Progenitor cell of endocrine pancreas (in vitro differentiated cells): ENCODE measurements around the gene BCAS3. TPM values are rescaled to one million over a fixed set of nuclear protein-coding genes. Genes with fewer than 3 reads are reported as not detected.

ENCODE experiments used
- DNase-seq: peaks from one replicate; pipeline ENCODE4 v3.0.0; 2021; ENCODE audit warnings: low spot score; ENCODE audit not compliant: unreplicated experiment
- H3K27ac Mint-ChIP-seq: 2 replicates; pipeline ENCODE4 v1.8.0; 2021; ENCODE audit warnings: mild to moderate bottlenecking, moderate library complexity, mixed read lengths
- H3K27me3 Mint-ChIP-seq: 2 replicates; pipeline ENCODE4 v1.8.0; 2021; ENCODE audit warnings: mixed read lengths
- H3K36me3 Mint-ChIP-seq: 2 replicates; pipeline ENCODE4 v1.8.0; 2022; ENCODE audit warnings: mixed read lengths; ENCODE audit not compliant: insufficient read depth
- H3K4me1 Mint-ChIP-seq: 2 replicates; pipeline ENCODE4 v1.8.0; 2021; ENCODE audit warnings: low read depth, mixed read lengths
- H3K4me3 Mint-ChIP-seq: 2 replicates; pipeline ENCODE4 v1.8.0; 2021; ENCODE audit warnings: low read depth, mild to moderate bottlenecking, moderate library complexity, mixed read lengths
- H3K9me3 Mint-ChIP-seq: 2 replicates; pipeline ENCODE4 v1.8.0; 2021; ENCODE audit warnings: low read depth, mixed read lengths
- CTCF ChIP-seq: fragments of 200-600 bp; sonication (generic); IDR thresholded peaks from one replicate; pipeline ENCODE4 v1.5.0; 2021; ENCODE audit warnings: antibody characterized with exemption, mild to moderate bottlenecking; ENCODE audit not compliant: unreplicated experiment
- total RNA-seq: library from RNA; stranded (reverse); gene quantifications from 2 replicates; pipeline ENCODE4 v1.2.1, GENCODE V29; 2021

The BCAS3 gene
- total RNA-seq, 1 donor from 2014 or later, result 36.1 TPM

GRCh38 chr17:61380217-61380835, 702.7 kb downstream of the BCAS3 start:
- no peaks in the 10 kb centered on the region for H3K9me3 Mint-ChIP-seq
- no peak for DNase-seq
- H3K4me3 Mint-ChIP-seq, result no peak overlapping the region
- TF ChIP-seq CTCF, result no peak
- H3K4me1 Mint-ChIP-seq, result peaks cover 26% of the 10 kb centered on the region
- H3K27me3 Mint-ChIP-seq, result peaks cover 17% of the 10 kb centered on the region
- H3K27ac Mint-ChIP-seq, result no peak overlapping the region
- peaks cover 1% of the 10 kb centered on the region for H3K36me3 Mint-ChIP-seq

- no peak overlapping the region for H3K4me3 Mint-ChIP-seq
- DNase-seq, result no peak
- peaks cover 19% of the 10 kb centered on the region for H3K27me3 Mint-ChIP-seq
- peaks cover 26% of the 10 kb centered on the region for H3K4me1 Mint-ChIP-seq
- H3K27ac Mint-ChIP-seq, result no peak overlapping the region
- TF ChIP-seq CTCF, result no peak
- no peaks in the 10 kb centered on the region for H3K9me3 Mint-ChIP-seq
- H3K36me3 Mint-ChIP-seq, result peaks cover 1% of the 10 kb centered on the region
Observed at GRCh38 chr17:61380836-61381525, 703.3 kb downstream of the BCAS3 start.

- DNase-seq, result no peak
- no peak for TF ChIP-seq CTCF
- Mint-ChIP-seq H3K27me3 (peaks cover 16% of the 10 kb centered on the region), H3K36me3 (peaks cover 1% of the 10 kb centered on the region), H3K4me1 (peaks cover 26% of the 10 kb centered on the region), H3K27ac (no peak overlapping the region), H3K9me3 (no peaks in the 10 kb centered on the region), H3K4me3 (no peak overlapping the region)
Observed at GRCh38 chr17:61381537-61381936, 703.9 kb downstream of the BCAS3 start.

GRCh38 chr17:61382796-61383688, 705.4 kb downstream of the BCAS3 start:
- H3K27me3 Mint-ChIP-seq, result peaks cover 12% of the 10 kb centered on the region
- no peak overlapping the region for H3K4me3 Mint-ChIP-seq
- peaks cover 22% of the 10 kb centered on the region for H3K4me1 Mint-ChIP-seq
- no peak for TF ChIP-seq CTCF
- H3K36me3 Mint-ChIP-seq, result peaks cover 1% of the 10 kb centered on the region
- DNase-seq, result no peak
- no peak overlapping the region for H3K27ac Mint-ChIP-seq
- no peaks in the 10 kb centered on the region for H3K9me3 Mint-ChIP-seq

- Mint-ChIP-seq H3K4me3 (no peak overlapping the region), H3K27ac (no peak overlapping the region)
Observed at GRCh38 chr17:61383689-61384201, 706.1 kb downstream of the BCAS3 start.

More at GRCh38 chr17:61383689-61384201, 706.1 kb downstream of the BCAS3 start:
- H3K4me1 Mint-ChIP-seq, result peaks cover 15% of the 10 kb centered on the region
- peaks cover 1% of the 10 kb centered on the region for H3K36me3 Mint-ChIP-seq
- H3K9me3 Mint-ChIP-seq, result no peaks in the 10 kb centered on the region
- DNase-seq, result no peak
- no peak for TF ChIP-seq CTCF
- peaks cover 16% of the 10 kb centered on the region for H3K27me3 Mint-ChIP-seq
